H4 (cell line): ENCODE results near the gene TIGAR. TPM values are rescaled to one million over a fixed set of nuclear protein-coding genes. Genes with fewer than 3 reads are reported as not detected.

Experiments
- DNase-seq: peaks from one replicate; pipeline ENCODE4 v3.0.0-alpha.2; 2015; ENCODE audit warnings: low spot score
- total RNA-seq: library from RNA; depleted of rRNA; stranded (reverse); fragments of >200 nt; shearing (Covaris generic); gene quantifications from 2 replicates; pipeline ENCODE4 v1.2.3, GENCODE V29; 2014

TIGAR gene
- total RNA-seq, 1 experiment from 2014 or later: 15.4 TPM

- DNase-seq: no peak
Measured at GRCh38 chr12:4303750-4304149, 17.3 kb upstream of the TIGAR start.

GRCh38 chr12:4307593-4308333 lies 13.2 kb upstream of the TIGAR start:
- peak; percentile 71 for DNase-seq

- DNase-seq: no peak
Measured at GRCh38 chr12:4308334-4308950, 12.6 kb upstream of the TIGAR start.

GRCh38 chr12:4311776-4312175 lies 9.2 kb upstream of the TIGAR start:
- DNase-seq: no peak

GRCh38 chr12:4312251-4312650 lies 8.8 kb upstream of the TIGAR start:
- no peak for DNase-seq

GRCh38 chr12:4320497-4320852 lies 538 bp upstream of the TIGAR start:
- DNase-seq: no peak

- DNase-seq: no peak
Measured at GRCh38 chr12:4322726-4323125, 1.7 kb downstream of the TIGAR start.

GRCh38 chr12:4323396-4323795 lies 2.4 kb downstream of the TIGAR start:
- DNase-seq: no peak

- no peak for DNase-seq
Measured at GRCh38 chr12:4324366-4324765, 3.4 kb downstream of the TIGAR start.

GRCh38 chr12:4325966-4326365 lies 5.0 kb downstream of the TIGAR start:
- no peak for DNase-seq

GRCh38 chr12:4327293-4327692 lies 6.3 kb downstream of the TIGAR start:
- DNase-seq: no peak

GRCh38 chr12:4330203-4330602 lies 9.2 kb downstream of the TIGAR start:
- DNase-seq: no peak

GRCh38 chr12:4331221-4331620 lies 10.2 kb downstream of the TIGAR start:
- DNase-seq: no peak

GRCh38 chr12:4331842-4332241 lies 10.8 kb downstream of the TIGAR start:
- DNase-seq: no peak

GRCh38 chr12:4346931-4347330 lies 25.9 kb downstream of the TIGAR start:
- DNase-seq: no peak

- no peak for DNase-seq
Measured at GRCh38 chr12:4353785-4354208, 32.8 kb downstream of the TIGAR start.

- DNase-seq: no peak
Measured at GRCh38 chr12:4355156-4356040, 34.4 kb downstream of the TIGAR start.

GRCh38 chr12:4356041-4356327 lies 35.0 kb downstream of the TIGAR start:
- DNase-seq: peak; percentile 56

GRCh38 chr12:4366090-4366489 lies 45.1 kb downstream of the TIGAR start:
- DNase-seq: no peak

- DNase-seq: no peak
Measured at GRCh38 chr12:4369548-4369947, 48.5 kb downstream of the TIGAR start.

GRCh38 chr12:4370265-4370664 lies 49.3 kb downstream of the TIGAR start:
- no peak for DNase-seq

- DNase-seq: no peak
Measured at GRCh38 chr12:4372653-4373052, 51.6 kb downstream of the TIGAR start.

- DNase-seq: no peak
Measured at GRCh38 chr12:4375449-4375848, 54.4 kb downstream of the TIGAR start.
